H1 (cell line): ENCODE results near the gene IYD. TPM values are rescaled to one million over a fixed set of nuclear protein-coding genes. Genes with fewer than 3 reads are reported as not detected.

ENCODE experiments used
- EGR1 ChIP-seq: IDR thresholded peaks from 2 replicates; pipeline ENCODE4 v1.6.1; 2011; ENCODE audit warnings: low read depth, low read length, borderline replicate concordance
- HDAC2 ChIP-seq, 2 experiments: fragments of 300-600 bp in 1 of 2; sonication (generic) in 1 of 2; IDR thresholded peaks; 2 replicates each; pipeline ENCODE4 v1.6.1; 2011 to 2012; ENCODE audit warnings: low read depth in 2 of 2, low read length in 2 of 2, mild to moderate bottlenecking in 2 of 2, moderate library complexity in 2 of 2, borderline replicate concordance in 1 of 2, inconsistent platforms in 1 of 2
- SP2 ChIP-seq: IDR thresholded peaks from 2 replicates; pipeline ENCODE4 v1.6.1; 2012; ENCODE audit warnings: mild to moderate bottlenecking, low read length, inconsistent platforms
- polyA plus RNA-seq, 7 experiments: library from polyadenylated mRNA; depleted of rRNA in 3 of 7; stranded (reverse) in 5 of 7; unstranded in 2 of 7; fragments of >200 nt in 5 of 7; fragments of 200-250 nt in 2 of 7; gene quantifications; 1 replicate in 5 of 7; 2 replicates in 1 of 7; 4 replicates in 1 of 7; pipeline versions ENCODE4 v1.2.1 to v1.2.3, GENCODE V29; 2011 to 2013; ENCODE audit warnings: missing spikeins in 2 of 7, mixed read lengths in 2 of 7
- total RNA-seq: library from RNA; stranded (reverse); fragmentation: NEBNext Ultra II Directional; extraction: Animal tissue kit (Norgen Biotek cat#: 25700); gene quantifications from 2 replicates; pipeline ENCODE4 v1.2.1, GENCODE V29; 2021

IYD gene
- total and polyA plus RNA-seq, 2 of the 8 experiments (the other 6 are each of a cell fraction or from before 2014, with no cell fraction given) = not detected

- TF ChIP-seq EGR1 (no peak), HDAC2 (IDR thresholded peaks at IDR 0.05; ENCODE audit: borderline replicate concordance in 1 of 2, low read depth in 2 of 2, low read length in 2 of 2) (no peak), SP2 (no peak)
- TF ChIP-seq, all 59 proteins: peak for 0
Measured at GRCh38 chr6:150377211-150377781, 8.5 kb downstream of the IYD start (continued).
